ENCODE measurements around the gene EIF2S2.

The EIF2S2 gene

DNA sequence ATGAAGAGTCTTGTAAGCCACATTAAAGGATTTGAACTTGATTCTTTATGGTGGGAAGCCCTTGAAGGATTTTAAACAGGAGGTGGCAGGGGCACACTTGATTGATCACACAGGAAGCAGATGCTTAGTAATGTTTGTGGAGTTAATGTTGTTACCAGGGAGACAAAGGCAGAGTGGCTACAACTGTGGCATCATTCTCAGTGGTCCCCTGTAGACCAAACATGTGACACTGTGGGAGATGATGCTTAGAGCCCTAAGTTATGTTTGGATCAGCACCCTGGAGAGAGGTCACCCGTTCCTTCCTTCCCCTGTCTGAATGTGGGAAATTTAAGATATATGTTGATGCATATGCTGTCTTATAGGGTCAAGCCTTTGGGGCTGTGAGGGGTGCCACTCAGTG is 53.2 kb downstream of the EIF2S2 start:
- no peak for DNase-seq

GRCh38 chr20:34055290-34055689 is 56.8 kb downstream of the EIF2S2 start:
- no peak for DNase-seq

GRCh38 chr20:34052414-34052813 is 59.6 kb downstream of the EIF2S2 start:
- DNase-seq: no peak

- DNase-seq: no peak
These were observed 61.9 kb downstream of the EIF2S2 start for GRCh38 chr20:34049897-34050695.

GRCh38 chr20:34049389-34049788 is 62.7 kb downstream of the EIF2S2 start:
- no peak for DNase-seq

GRCh38 chr20:34047917-34048316 is 64.1 kb downstream of the EIF2S2 start:
- no peak for DNase-seq

- DNase-seq: no peak
These were observed 64.9 kb downstream of the EIF2S2 start for GRCh38 chr20:34047010-34047687.

DNA sequence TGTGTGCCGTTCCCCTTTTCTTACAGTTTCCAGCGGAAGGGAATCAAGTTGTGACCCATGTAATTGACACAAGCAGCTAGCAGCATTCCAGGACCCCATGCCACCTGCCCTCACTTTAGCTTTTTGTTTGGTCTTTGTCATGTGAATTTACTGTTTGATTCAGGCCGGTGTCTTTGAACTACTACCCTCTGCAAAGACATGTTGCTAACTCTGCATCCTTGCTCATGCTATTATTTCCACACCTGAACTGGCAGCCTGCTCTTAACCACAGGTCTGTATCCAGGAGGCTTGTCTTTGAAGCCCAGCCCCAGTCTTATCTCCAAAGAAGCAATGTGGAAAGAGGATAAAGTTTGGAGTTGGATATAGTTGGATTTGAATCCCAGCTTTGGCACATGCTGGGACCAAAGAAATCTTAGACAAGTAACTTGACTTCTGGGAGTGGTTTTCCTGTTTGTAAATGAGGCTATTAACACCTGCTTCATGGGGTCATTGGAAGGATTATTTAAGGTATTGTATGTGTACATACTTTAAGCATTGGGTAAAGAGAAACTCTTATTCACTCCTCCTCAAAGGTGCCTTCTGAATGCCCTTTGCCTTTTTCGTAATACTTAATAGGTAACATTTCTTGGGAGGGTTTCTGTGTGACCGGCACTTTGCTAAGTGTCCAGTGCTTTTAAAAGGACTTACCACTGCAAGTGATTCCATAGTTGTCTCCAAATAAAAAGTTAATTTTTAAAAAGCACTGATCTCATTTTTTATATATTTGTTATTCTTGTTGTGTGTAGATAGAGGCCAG is 65.9 kb downstream of the EIF2S2 start:
- no peak for DNase-seq

- DNase-seq: no peak
These were observed 66.7 kb downstream of the EIF2S2 start for GRCh38 chr20:34045294-34045693.

DNA sequence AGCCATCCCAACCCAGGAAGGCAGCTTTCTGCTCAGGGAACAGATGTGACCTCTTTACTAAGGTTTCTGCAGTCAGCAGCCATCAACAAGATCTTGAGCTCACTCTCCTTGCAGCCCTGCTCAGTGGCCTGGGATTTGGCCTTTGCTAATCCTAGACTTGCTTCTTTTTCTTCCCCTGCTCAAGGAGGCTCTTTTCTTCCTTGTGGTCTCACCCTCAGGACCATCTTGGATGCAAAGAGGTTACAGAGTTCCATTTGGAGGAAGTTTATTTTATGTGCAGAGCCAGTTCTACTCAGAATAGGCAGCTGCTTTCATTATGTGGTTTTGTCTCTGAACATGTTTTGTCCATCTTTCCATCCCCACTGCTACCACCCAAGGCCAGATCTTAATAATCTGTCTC is 69.0 kb downstream of the EIF2S2 start:
- no peak for DNase-seq

GRCh38 chr20:34042262-34042661 is 69.8 kb downstream of the EIF2S2 start:
- DNase-seq: no peak

DNA sequence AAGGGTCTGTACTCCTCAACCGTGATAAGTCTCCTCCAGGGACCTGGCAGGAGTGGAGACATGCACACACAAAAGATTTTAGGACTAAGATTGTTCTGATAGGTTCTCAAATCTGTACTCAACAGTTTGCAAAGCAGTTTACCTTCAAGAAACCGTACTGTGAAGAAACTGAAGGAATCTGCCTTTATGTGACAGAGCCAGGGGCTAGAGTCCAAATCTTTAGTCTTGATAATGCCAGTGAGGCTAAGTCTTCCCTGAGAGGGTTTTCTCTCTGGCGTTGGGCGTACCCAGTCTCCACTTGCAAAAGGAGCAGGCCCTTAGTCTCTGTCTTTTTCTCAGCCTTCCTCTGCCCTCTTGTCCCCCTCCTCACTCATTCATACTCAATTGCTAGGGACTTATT is 70.8 kb downstream of the EIF2S2 start:
- DNase-seq: no peak

GRCh38 chr20:34040300-34040995 is 71.6 kb downstream of the EIF2S2 start:
- DNase-seq: no peak
